ENCODE results near the gene SPTB. TPM values are rescaled to one million over a fixed set of nuclear protein-coding genes. Genes with fewer than 3 reads are reported as not detected.
A peak's percentile ranks its signal among the peaks of the same experiment; 100 is the strongest.

The SPTB gene
- total RNA-seq, 1 experiment from 2014 or later, result 2.3 TPM

GRCh38 chr14:64919618-64920017, 39.9 kb upstream of the SPTB start:
- peaks cover 6% of the 10 kb centered on the region for H3K23me2 ChIP-seq (ENCODE audit: insufficient read length, low read depth, low read length, poor library complexity, severe bottlenecking)
- Mint-ChIP-seq H3K27ac (peak overlapping the region in 1 of 3 experiments; percentile 55; a peak in 1 of 7 replicates), H3K4me3 (no peak overlapping the region), H3K9me3 (no peaks in the 10 kb centered on the region), H3K36me3 (ENCODE audit: insufficient read depth in 1 of 3, low read depth in 3 of 3) (peaks cover 5 to 16% (median 10%) of the 10 kb centered on the region in 3 experiments; a peak in 6 of 7 replicates), H3K4me1 (peaks cover 6 to 15% of the 10 kb centered on the region in 2 experiments), H3K27me3 (ENCODE audit: low read depth) (no peaks in the 10 kb centered on the region)
- H3K9ac ChIP-seq (ENCODE audit: extremely low read depth, insufficient read length, low read length), result no peak overlapping the region
- H3K14ac ChIP-seq (ENCODE audit: insufficient read depth, low read length), result no peak overlapping the region
- H3T11ph ChIP-seq (ENCODE audit: low read length), result no peak overlapping the region
- no peak overlapping the region for H2AFZ ChIP-seq (ENCODE audit: low read length)
- H2BK12ac ChIP-seq (ENCODE audit: insufficient read length, low read depth, low read length), result no peak overlapping the region
- H3K18ac ChIP-seq (ENCODE audit: insufficient read length, low read depth, low read length), result no peak overlapping the region
- no peaks in the 10 kb centered on the region for H3K9me3 ChIP-seq (ENCODE audit: control insufficient read depth, low read depth, low read length)
- H4K5ac ChIP-seq (ENCODE audit: insufficient read length, low read depth, low read length), result no peak overlapping the region
- no CpG with 5 or more reads among the region's 5 CpGs for WGBS (ENCODE audit: extremely low coverage, insufficient read length, low lambda C conversion rate)
- no peak overlapping the region for H2AK5ac ChIP-seq (ENCODE audit: insufficient read length, low read length)
- H3K79me1 ChIP-seq (ENCODE audit: insufficient read depth, low read depth, low read length, poor library complexity, severe bottlenecking), result peaks cover 9% of the 10 kb centered on the region
- no peaks in the 10 kb centered on the region for H3K27me3 ChIP-seq (ENCODE audit: insufficient read depth, low read length)
- no peak overlapping the region for H2BK20ac ChIP-seq (ENCODE audit: low read depth, low read length, poor library complexity, severe bottlenecking)
- H3K23ac ChIP-seq (ENCODE audit: insufficient read length, low read depth, low read length), result no peak overlapping the region
- H4K20me1 ChIP-seq (ENCODE audit: control insufficient read depth, insufficient read depth, insufficient read length), result no peaks in the 10 kb centered on the region
- no peak overlapping the region for H2BK120ac ChIP-seq (ENCODE audit: low read depth, low read length, poor library complexity, severe bottlenecking)
- H3K79me2 ChIP-seq (ENCODE audit: insufficient read depth, low read length), result peaks cover 6% of the 10 kb centered on the region; the same call in 1 of the 2 replicates
- TF ChIP-seq CTCF (conservative IDR thresholded peaks at IDR 0.05), result no peak
- no peak overlapping the region for H3K4ac ChIP-seq (ENCODE audit: low read depth, low read length)
- no peak overlapping the region for H4K8ac ChIP-seq (replicated peaks; ENCODE audit: insufficient read length, low read depth, low read length)
- H3K4me2 ChIP-seq (ENCODE audit: insufficient read depth, insufficient read length, low read length), result no peak overlapping the region
- H2BK15ac ChIP-seq (ENCODE audit: low read depth, low read length), result no peak overlapping the region
- no peak overlapping the region for H4K91ac ChIP-seq (ENCODE audit: insufficient read length, low read depth, low read length)
- no peak overlapping the region for H3K27ac ChIP-seq (ENCODE audit: insufficient read length, low read depth, low read length)
- H2BK5ac ChIP-seq (ENCODE audit: insufficient read length, low read length), result no peak overlapping the region
- H3K56ac ChIP-seq (ENCODE audit: insufficient read length, low read depth, low read length), result no peak overlapping the region
- DNase-seq, result no peak
- 0 out of 2 replicates have a peak, but pooled peaks cover 3% of the 10 kb centered on the region for H3K4me1 ChIP-seq (ENCODE audit: insufficient read depth, low read length)
